GM12878 (cell line): Measurements from ENCODE around the gene CD84. TPM values are rescaled to one million over a fixed set of nuclear protein-coding genes. Genes with fewer than 3 reads are reported as not detected.

ENCODE experiments used
- ATAC-seq: fragments of 200-7000 bp; cut with Tn5 transposase; 3 replicates; pipeline ENCODE4 v1.9.1; 2020; ENCODE audit warnings: mild to moderate bottlenecking, moderate library complexity
- BruUV-seq: library from RNA; stranded (reverse); fragments of 400-500 nt; replicated peaks from 2 replicates; lab custom pipeline; 2021; lab: Mats Ljungman, UMichigan
- CTCF ChIA-PET: fragments of 300-600 bp; sonication (Branson Sonifier 250); formaldehyde crosslinking; extraction: SDS; loops from one replicate; lab custom pipeline; 2021; ENCODE audit warnings: inconsistent platforms; lab: Yijun Ruan, JAX
- POLR2A ChIA-PET: fragments of 350-600 bp; formaldehyde crosslinking; extraction: SDS; loops from one replicate; lab custom pipeline; 2021; ENCODE audit warnings: inconsistent platforms; lab: Charles Lee
- RAD21 ChIA-PET: fragments of 300-600 bp; sonication (Branson Sonifier 250); formaldehyde crosslinking; loops from one replicate; lab custom pipeline; 2023; ENCODE audit warnings: antibody characterized with exemption; ENCODE audit not compliant: unreplicated experiment; lab: Charles Lee
- SMC1A ChIA-PET: fragments of 300-600 bp; sonication (Branson Sonifier 250); formaldehyde crosslinking; loops from one replicate; lab custom pipeline; 2023; ENCODE audit not compliant: unreplicated experiment, uncharacterized antibody; lab: Charles Lee
- DNase-seq: peaks from one replicate; pipeline ENCODE4 v3.0.0-alpha.2; 2011; ENCODE audit warnings: low read depth, low spot score
- FAIRE-seq: peaks from 3 replicates; lab custom pipeline; 2011; peaks lifted over from hg19 to GRCh38; lab: Jason Lieb, UNC
- H2AFZ ChIP-seq: 2 replicates; pipeline ENCODE4 v1.6.0; 2011; ENCODE audit warnings: low read depth, low read length, control low read depth; ENCODE audit not compliant: control insufficient read depth
- H3K27ac ChIP-seq: 2 replicates; pipeline ENCODE4 v1.5.1; 2011; ENCODE audit warnings: control low read depth; ENCODE audit not compliant: control insufficient read depth, insufficient read depth
- H3K27me3 ChIP-seq, 2 experiments: replicated peaks in 1 of 2; 2 replicates each; pipeline versions ENCODE4 v1.6.0 to v1.6.1; 2011; ENCODE audit warnings: low read length in 1 of 2; ENCODE audit not compliant: control insufficient read depth in 2 of 2, insufficient read depth in 2 of 2
- H3K36me3 ChIP-seq, 2 experiments: 2 replicates each; pipeline ENCODE4 v1.5.1; 2011; ENCODE audit warnings: low read length in 1 of 2; ENCODE audit not compliant: control insufficient read depth in 2 of 2, insufficient read depth in 2 of 2
- H3K4me1 ChIP-seq: 2 replicates; pipeline ENCODE4 v1.6.1; 2011; ENCODE audit warnings: mild to moderate bottlenecking, low read length, moderate library complexity, mixed read lengths; ENCODE audit not compliant: control insufficient read depth, insufficient read depth
- H3K4me2 ChIP-seq: 2 replicates; pipeline ENCODE4 v1.6.0; 2011; ENCODE audit warnings: control low read depth; ENCODE audit not compliant: control insufficient read depth, insufficient read depth
- H3K4me3 ChIP-seq: fragments of 200-600 bp; sonication (generic); 2 replicates; pipeline ENCODE4 v1.5.1; 2016
- H3K79me2 ChIP-seq: 2 replicates; pipeline ENCODE4 v1.6.0; 2011; ENCODE audit warnings: low read length; ENCODE audit not compliant: control insufficient read depth, insufficient read depth
- H3K9ac ChIP-seq: 2 replicates; pipeline ENCODE4 v1.8.0; 2011; ENCODE audit warnings: low read length, control low read depth, mixed read lengths; ENCODE audit not compliant: control insufficient read depth, insufficient read depth
- H3K9me3 ChIP-seq: replicated peaks from 3 replicates; pipeline ENCODE4 v1.5.1; 2011; ENCODE audit warnings: mild to moderate bottlenecking, low read length; ENCODE audit not compliant: control insufficient read depth, insufficient read depth
- H4K20me1 ChIP-seq: 2 replicates; pipeline ENCODE4 v1.6.0; 2011; ENCODE audit not compliant: control insufficient read depth, insufficient read depth
- ASH2L ChIP-seq: fragments of 300-600, 200-600 bp; sonication (generic); IDR thresholded peaks from 2 replicates; pipeline ENCODE4 v1.6.1; 2017; ENCODE audit warnings: low read depth, mild to moderate bottlenecking, borderline replicate concordance
- BACH1 ChIP-seq: fragments of 450-650 bp; IDR thresholded peaks from 2 replicates; pipeline ENCODE4 v1.6.1; 2017; ENCODE audit warnings: mild to moderate bottlenecking, borderline replicate concordance
- BMI1 ChIP-seq: fragments of 450-650 bp; IDR thresholded peaks from 2 replicates; pipeline ENCODE4 v1.6.1; 2016; ENCODE audit warnings: mild to moderate bottlenecking, moderate library complexity, borderline replicate concordance
- CBFB ChIP-seq: IDR thresholded peaks from 2 replicates; pipeline ENCODE4 v1.6.1; 2016; ENCODE audit warnings: antibody characterized with exemption, low read depth
- FOS ChIP-seq: IDR thresholded peaks from 3 replicates; pipeline ENCODE4 v1.6.1; 2011; ENCODE audit warnings: borderline replicate concordance; ENCODE audit not compliant: insufficient read length; ENCODE audit errors: extremely low read depth
- HDGF ChIP-seq: fragments of 450-650 bp; IDR thresholded peaks from 2 replicates; pipeline ENCODE4 v1.6.1; 2016; ENCODE audit warnings: antibody characterized with exemption
- KAT2A ChIP-seq: conservative IDR thresholded peaks from 2 replicates; pipeline ENCODE4 v1.6.1; 2011; ENCODE audit warnings: low read depth, low read length; ENCODE audit not compliant: control insufficient read depth
- KLF5 ChIP-seq: fragments of 450-650 bp; IDR thresholded peaks from 2 replicates; pipeline ENCODE4 v1.6.1; 2014; ENCODE audit warnings: mild to moderate bottlenecking; ENCODE audit not compliant: partially characterized antibody
- MXI1 ChIP-seq: fragments of 150-350 bp; IDR thresholded peaks from 2 replicates; pipeline ENCODE4 v1.6.1; 2011; ENCODE audit warnings: low read depth, mild to moderate bottlenecking, inconsistent platforms, low read length, improper control_type of control experiment
- POU2F2 ChIP-seq: IDR thresholded peaks from 3 replicates; pipeline ENCODE4 v1.6.1; 2011; ENCODE audit warnings: low read depth, mild to moderate bottlenecking, low read length, borderline replicate concordance
- RAD51 ChIP-seq: fragments of 450-650 bp; IDR thresholded peaks from 2 replicates; pipeline ENCODE4 v1.6.1; 2016; ENCODE audit warnings: moderate library complexity, mild to moderate bottlenecking, inconsistent platforms
- YY1 ChIP-seq: IDR thresholded peaks from 2 replicates; pipeline ENCODE4 v1.6.1; 2011; ENCODE audit warnings: low read depth, mild to moderate bottlenecking, low read length
- ZNF622 ChIP-seq: fragments of 450-650 bp; IDR thresholded peaks from 2 replicates; pipeline ENCODE4 v1.6.1; 2017; ENCODE audit warnings: mild to moderate bottlenecking, inconsistent platforms
- ZZZ3 ChIP-seq: IDR thresholded peaks from 2 replicates; pipeline ENCODE4 v1.6.1; 2011; ENCODE audit warnings: low read depth; ENCODE audit not compliant: control insufficient read depth, insufficient read length
- WGBS: methylation state at CpG from one replicate; pipeline ENCODE4 v1.1.6; 2016; ENCODE audit warnings: low lambda C conversion rate; ENCODE audit not compliant: insufficient replicate concordance, insufficient coverage; ENCODE audit errors: missing lambda C conversion rate; 5-methylcytosine and 5-hydroxymethylcytosine counted together
- in situ Hi-C: fragments of 300-500 bp; cut with MboI; formaldehyde crosslinking; loops from 9 replicates; pipeline ENCODE4 v1.14.3; 2018; ENCODE audit warnings: mixed read lengths
- intact Hi-C: fragments of 100-400 bp; cut with micrococcal nuclease; formaldehyde crosslinking; loops from one replicate; pipeline ENCODE4 v1.14.2; 2022; ENCODE audit not compliant: unreplicated experiment
- polyA plus RNA-seq, 11 experiments: library from polyadenylated mRNA; depleted of rRNA in 4 of 11; unstranded in 6 of 11; stranded (reverse) in 5 of 11; fragments of >200 nt; fragmentation: Nextera tagmentation in 4 of 11; fragmentation: Illumina TruSeq in 1 of 11; extraction: Ambion mirVana in 4 of 11; extraction: Trizol in 1 of 11; gene quantifications; 1 replicate in 1 of 11; 2 replicates in 10 of 11; pipeline versions ENCODE4 v1.2.1 to v1.2.3, GENCODE V29; 2011 to 2016; ENCODE audit warnings: inconsistent platforms in 2 of 11, missing spikeins in 2 of 11, low read depth in 1 of 11
- total RNA-seq, 4 experiments: library from RNA; depleted of rRNA in 3 of 4; stranded (reverse); fragments of >200 nt in 3 of 4; fragmentation: Illumina TruSeq in 1 of 4; extraction: Trizol in 1 of 4; gene quantifications; 2 replicates each; pipeline versions ENCODE4 v1.2.1 to v1.2.3, GENCODE V29; 2013 to 2021
- TF ChIP-seq, protein P1 (sequence below): IDR thresholded peaks from 2 replicates; pipeline ENCODE4 v1.6.1; 2012; ENCODE audit warnings: low read depth, low read length, improper control_type of control experiment
- TF ChIP-seq, protein P2 (sequence below): IDR thresholded peaks from 2 replicates; pipeline ENCODE4 v1.6.1; 2012; ENCODE audit warnings: improper control_type of control experiment, low read depth, low read length; ENCODE audit not compliant: insufficient replicate concordance
- TF ChIP-seq, protein P3 (sequence below): IDR thresholded peaks from 2 replicates; pipeline ENCODE4 v1.6.1; 2011; ENCODE audit warnings: borderline replicate concordance, low read depth, mild to moderate bottlenecking, moderate library complexity, mixed read lengths, low read length; ENCODE audit not compliant: insufficient read depth; ENCODE audit errors: extremely low read length

Gene CD84
- total and polyA plus RNA-seq, 10 of the 15 experiments (the other 5 are each of a cell fraction or from before 2014, with no cell fraction given): 3.4 to 20.3 (median 11.7) TPM

DNA sequence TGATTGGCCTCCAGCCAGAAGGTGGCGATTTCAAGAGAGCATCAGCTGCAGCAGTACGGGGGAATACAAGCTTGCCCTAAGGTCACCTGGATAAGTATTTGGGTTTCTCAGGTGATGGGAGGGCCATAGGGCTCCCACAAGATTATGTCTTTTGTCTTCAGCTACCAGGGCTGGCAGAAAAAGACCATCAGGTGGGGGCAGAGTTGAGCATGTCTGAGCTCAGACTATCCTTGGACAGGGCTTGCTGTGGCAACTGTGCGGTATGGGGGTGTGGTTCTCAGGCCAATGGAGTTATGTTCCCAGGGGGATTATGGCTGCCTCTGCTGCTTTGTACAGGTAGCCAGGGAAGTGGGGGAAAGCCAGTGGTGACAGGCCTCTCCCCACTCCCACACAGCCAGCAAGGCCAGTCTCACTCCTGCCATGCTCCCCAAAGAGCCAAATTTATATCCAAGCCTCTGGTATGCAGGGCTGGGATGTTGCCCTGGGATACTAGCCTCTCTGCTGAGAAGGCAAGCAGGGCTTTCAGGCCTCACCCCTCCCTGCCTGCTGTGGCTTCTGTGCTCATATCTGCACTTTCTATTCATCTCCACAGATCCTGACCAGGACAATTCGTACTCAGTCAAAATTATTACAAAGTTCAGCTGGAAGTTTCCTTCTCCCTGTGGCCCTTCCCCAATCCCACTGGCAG is 26.6 kb upstream of the CD84 start:
- Histone ChIP-seq H3K79me2 (no peaks in the 10 kb centered on the region), H3K9me3 (peaks cover 6% of the 10 kb centered on the region), H3K4me3 (no peak overlapping the region), H3K9ac (peak overlapping the region; percentile 49), H3K4me2 (peak overlapping the region; percentile 51; the same call in 1 of the 2 replicates), H2AFZ (peak overlapping the region; percentile 11), H3K27ac (peak overlapping the region; percentile 89), H3K27me3 (no peaks in the 10 kb centered on the region), H4K20me1 (no peaks in the 10 kb centered on the region), H3K4me1 (peaks cover 30% of the 10 kb centered on the region), H3K36me3 (peaks cover 5% of the 10 kb centered on the region in 2 experiments; a peak in 2 of 4 replicates)
- RAD21 ChIA-PET: interaction anchor here (1.0 to 8.3 kb wide), 32 partner anchors 13 to 228 kb away, joined by 3 to 257 read pairs (median 6); partner anchors contain the start of genes CD84 and SLAMF6
- SMC1A ChIA-PET: interaction anchor here (0.7 to 7.1 kb wide), 35 partner anchors 8 to 252 kb away, joined by 3 to 395 read pairs (median 7); partner anchors contain the start of genes CD84 and SLAMF6
- 19% methylated on average over 4 of the region's 4 CpGs for WGBS
- CTCF ChIA-PET: interaction anchor here (0.6 to 9.9 kb wide), 37 partner anchors 9 to 506 kb away, joined by 3 to 355 read pairs (median 5); partner anchors contain the start of genes CD84 and SLAMF6
- BruUV-seq: TSS peak; percentile 57
- intact Hi-C loops (loop anchor here (1.0 to 5.0 kb wide), 4 partner anchors 29 to 414 kb away; partner anchors contain the start of genes CASQ1, COPA and NCSTN), in situ Hi-C loops (loop anchor here (5.0 kb wide), 2 partner anchors 59 to 179 kb away; no protein-coding TSS in a partner anchor)
- no peak for DNase-seq
- peak; percentile 61 for ATAC-seq
- POLR2A ChIA-PET: interaction anchor here (0.7 to 5.3 kb wide), 17 partner anchors 13 to 176 kb away, joined by 3 to 45 read pairs (median 4); partner anchors contain the start of genes CD84, SLAMF1 and SLAMF6
- FAIRE-seq: no peak
- TF ChIP-seq, protein P1, sequence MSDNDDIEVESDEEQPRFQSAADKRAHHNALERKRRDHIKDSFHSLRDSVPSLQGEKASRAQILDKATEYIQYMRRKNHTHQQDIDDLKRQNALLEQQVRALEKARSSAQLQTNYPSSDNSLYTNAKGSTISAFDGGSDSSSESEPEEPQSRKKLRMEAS: no peak
- peak; percentile 53 for TF ChIP-seq HDGF
- TF ChIP-seq BMI1: no peak
- TF ChIP-seq, protein P2, sequence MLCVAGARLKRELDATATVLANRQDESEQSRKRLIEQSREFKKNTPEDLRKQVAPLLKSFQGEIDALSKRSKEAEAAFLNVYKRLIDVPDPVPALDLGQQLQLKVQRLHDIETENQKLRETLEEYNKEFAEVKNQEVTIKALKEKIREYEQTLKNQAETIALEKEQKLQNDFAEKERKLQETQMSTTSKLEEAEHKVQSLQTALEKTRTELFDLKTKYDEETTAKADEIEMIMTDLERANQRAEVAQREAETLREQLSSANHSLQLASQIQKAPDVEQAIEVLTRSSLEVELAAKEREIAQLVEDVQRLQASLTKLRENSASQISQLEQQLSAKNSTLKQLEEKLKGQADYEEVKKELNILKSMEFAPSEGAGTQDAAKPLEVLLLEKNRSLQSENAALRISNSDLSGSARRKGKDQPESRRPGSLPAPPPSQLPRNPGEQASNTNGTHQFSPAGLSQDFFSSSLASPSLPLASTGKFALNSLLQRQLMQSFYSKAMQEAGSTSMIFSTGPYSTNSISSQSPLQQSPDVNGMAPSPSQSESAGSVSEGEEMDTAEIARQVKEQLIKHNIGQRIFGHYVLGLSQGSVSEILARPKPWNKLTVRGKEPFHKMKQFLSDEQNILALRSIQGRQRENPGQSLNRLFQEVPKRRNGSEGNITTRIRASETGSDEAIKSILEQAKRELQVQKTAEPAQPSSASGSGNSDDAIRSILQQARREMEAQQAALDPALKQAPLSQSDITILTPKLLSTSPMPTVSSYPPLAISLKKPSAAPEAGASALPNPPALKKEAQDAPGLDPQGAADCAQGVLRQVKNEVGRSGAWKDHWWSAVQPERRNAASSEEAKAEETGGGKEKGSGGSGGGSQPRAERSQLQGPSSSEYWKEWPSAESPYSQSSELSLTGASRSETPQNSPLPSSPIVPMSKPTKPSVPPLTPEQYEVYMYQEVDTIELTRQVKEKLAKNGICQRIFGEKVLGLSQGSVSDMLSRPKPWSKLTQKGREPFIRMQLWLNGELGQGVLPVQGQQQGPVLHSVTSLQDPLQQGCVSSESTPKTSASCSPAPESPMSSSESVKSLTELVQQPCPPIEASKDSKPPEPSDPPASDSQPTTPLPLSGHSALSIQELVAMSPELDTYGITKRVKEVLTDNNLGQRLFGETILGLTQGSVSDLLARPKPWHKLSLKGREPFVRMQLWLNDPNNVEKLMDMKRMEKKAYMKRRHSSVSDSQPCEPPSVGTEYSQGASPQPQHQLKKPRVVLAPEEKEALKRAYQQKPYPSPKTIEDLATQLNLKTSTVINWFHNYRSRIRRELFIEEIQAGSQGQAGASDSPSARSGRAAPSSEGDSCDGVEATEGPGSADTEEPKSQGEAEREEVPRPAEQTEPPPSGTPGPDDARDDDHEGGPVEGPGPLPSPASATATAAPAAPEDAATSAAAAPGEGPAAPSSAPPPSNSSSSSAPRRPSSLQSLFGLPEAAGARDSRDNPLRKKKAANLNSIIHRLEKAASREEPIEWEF: no peak
- peak; percentile 81 for TF ChIP-seq YY1
- no peak for TF ChIP-seq ZNF622
- TF ChIP-seq RAD51: no peak
- no peak for TF ChIP-seq KLF5
- TF ChIP-seq, protein P3, sequence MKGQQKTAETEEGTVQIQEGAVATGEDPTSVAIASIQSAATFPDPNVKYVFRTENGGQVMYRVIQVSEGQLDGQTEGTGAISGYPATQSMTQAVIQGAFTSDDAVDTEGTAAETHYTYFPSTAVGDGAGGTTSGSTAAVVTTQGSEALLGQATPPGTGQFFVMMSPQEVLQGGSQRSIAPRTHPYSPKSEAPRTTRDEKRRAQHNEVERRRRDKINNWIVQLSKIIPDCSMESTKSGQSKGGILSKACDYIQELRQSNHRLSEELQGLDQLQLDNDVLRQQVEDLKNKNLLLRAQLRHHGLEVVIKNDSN: no peak
- TF ChIP-seq POU2F2: no peak
- TF ChIP-seq ZZZ3: no peak
- no peak for TF ChIP-seq CBFB
- TF ChIP-seq FOS: no peak
- TF ChIP-seq KAT2A: no peak
- TF ChIP-seq BACH1: no peak; the same call in 1 of the 2 replicates
- TF ChIP-seq ASH2L: no peak
- no peak for TF ChIP-seq MXI1
